ENCODE data around the gene HNF1B. TPM values are rescaled to one million over a fixed set of nuclear protein-coding genes. Genes with fewer than 3 reads are reported as not detected.

The HNF1B gene
- total RNA-seq, 3 donors from 2014 or later, result 0.33 TPM; not detected in 2

- Histone ChIP-seq H3K4me1 (no peaks in the 10 kb centered on the region), H3K27me3 (peaks cover 0 to 27% of the 10 kb centered on the region in 2 donors), H3K9me3 (no peaks in the 10 kb centered on the region), H3K27ac (no peak overlapping the region), H3K36me3 (no peaks in the 10 kb centered on the region), H3K4me3 (no peak overlapping the region)
- DNase-seq (ENCODE audit: low spot score in 2 of 2), result no peak
- intact Hi-C loops (cut with DNase I; ENCODE audit: low total_unique reads), result no loop called here
- TF ChIP-seq POLR2A (IDR thresholded peaks at IDR 0.05) (no peak), POLR2AphosphoS5 (IDR thresholded peaks at IDR 0.05) (no peak)
- TF ChIP-seq, protein P1, sequence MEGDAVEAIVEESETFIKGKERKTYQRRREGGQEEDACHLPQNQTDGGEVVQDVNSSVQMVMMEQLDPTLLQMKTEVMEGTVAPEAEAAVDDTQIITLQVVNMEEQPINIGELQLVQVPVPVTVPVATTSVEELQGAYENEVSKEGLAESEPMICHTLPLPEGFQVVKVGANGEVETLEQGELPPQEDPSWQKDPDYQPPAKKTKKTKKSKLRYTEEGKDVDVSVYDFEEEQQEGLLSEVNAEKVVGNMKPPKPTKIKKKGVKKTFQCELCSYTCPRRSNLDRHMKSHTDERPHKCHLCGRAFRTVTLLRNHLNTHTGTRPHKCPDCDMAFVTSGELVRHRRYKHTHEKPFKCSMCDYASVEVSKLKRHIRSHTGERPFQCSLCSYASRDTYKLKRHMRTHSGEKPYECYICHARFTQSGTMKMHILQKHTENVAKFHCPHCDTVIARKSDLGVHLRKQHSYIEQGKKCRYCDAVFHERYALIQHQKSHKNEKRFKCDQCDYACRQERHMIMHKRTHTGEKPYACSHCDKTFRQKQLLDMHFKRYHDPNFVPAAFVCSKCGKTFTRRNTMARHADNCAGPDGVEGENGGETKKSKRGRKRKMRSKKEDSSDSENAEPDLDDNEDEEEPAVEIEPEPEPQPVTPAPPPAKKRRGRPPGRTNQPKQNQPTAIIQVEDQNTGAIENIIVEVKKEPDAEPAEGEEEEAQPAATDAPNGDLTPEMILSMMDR (IDR thresholded peaks at IDR 0.05), result no peak
Observed at GRCh38 chr17:37761961-37762360, 17.1 kb upstream of the HNF1B start.

DNA sequence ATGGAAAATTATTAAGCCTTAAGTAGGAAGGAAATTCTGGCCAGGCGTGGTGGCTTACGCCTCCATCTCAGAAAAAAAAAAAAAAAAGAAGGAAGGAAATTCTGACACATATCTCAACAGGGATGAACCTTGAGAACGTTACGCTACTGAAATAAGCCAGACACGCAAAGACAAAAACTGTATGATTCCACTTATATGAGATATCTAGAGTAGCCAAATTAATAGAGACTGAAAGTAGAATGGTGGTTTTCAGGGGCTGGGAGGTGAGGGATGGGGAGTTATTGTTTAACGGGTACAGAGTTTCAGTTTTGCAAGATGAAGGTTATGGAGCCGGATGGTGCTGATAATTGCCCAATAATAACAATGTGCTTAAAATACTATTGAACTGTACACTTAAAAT, 16.2 kb upstream of the HNF1B start:
- DNase-seq (ENCODE audit: low spot score in 2 of 2), result no peak
- H3K27me3 ChIP-seq, result peaks cover 0 to 27% of the 10 kb centered on the region in 2 donors
- H3K36me3 ChIP-seq, result no peaks in the 10 kb centered on the region
- no peaks in the 10 kb centered on the region for H3K4me1 ChIP-seq
- no peak overlapping the region for H3K4me3 ChIP-seq
- H3K9me3 ChIP-seq, result no peaks in the 10 kb centered on the region
- TF ChIP-seq POLR2A (IDR thresholded peaks at IDR 0.05) (no peak), POLR2AphosphoS5 (IDR thresholded peaks at IDR 0.05) (no peak)
- TF ChIP-seq, protein P1 (IDR thresholded peaks at IDR 0.05), result no peak
- H3K27ac ChIP-seq, result no peak overlapping the region
- intact Hi-C loops (cut with DNase I; ENCODE audit: low total_unique reads), result no loop called here

GRCh38 chr17:37759014-37759637, 14.3 kb upstream of the HNF1B start:
- Histone ChIP-seq H3K4me3 (no peak overlapping the region), H3K9me3 (no peaks in the 10 kb centered on the region), H3K27me3 (peaks cover 0 to 33% of the 10 kb centered on the region in 2 donors), H3K36me3 (no peaks in the 10 kb centered on the region), H3K4me1 (no peaks in the 10 kb centered on the region), H3K27ac (no peak overlapping the region)
- DNase-seq (ENCODE audit: low spot score in 2 of 2), result no peak
- intact Hi-C loops (cut with DNase I; ENCODE audit: low total_unique reads), result no loop called here
- TF ChIP-seq, protein P1 (IDR thresholded peaks at IDR 0.05), result no peak
- no peak for TF ChIP-seq POLR2A (IDR thresholded peaks at IDR 0.05)
- TF ChIP-seq POLR2AphosphoS5 (IDR thresholded peaks at IDR 0.05), result no peak

DNA sequence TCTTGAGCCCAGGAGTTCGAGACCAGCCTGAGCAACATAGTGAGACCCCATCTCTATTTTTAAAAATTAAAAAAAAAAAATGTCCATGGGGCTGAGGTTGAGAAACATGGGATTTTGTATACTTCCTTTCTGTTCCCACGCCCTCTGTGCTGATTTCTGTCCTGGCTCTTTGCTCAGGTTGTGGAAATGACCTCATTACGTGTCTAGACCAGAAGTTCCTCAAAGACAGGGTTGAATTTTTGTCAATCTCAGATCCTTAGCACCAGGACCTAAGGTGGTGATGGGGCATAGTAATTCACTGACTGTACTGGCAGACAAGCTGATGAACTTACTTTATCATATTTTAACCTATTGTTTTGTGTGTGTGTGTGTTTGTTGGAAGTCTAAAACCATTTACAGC, 11.2 kb upstream of the HNF1B start:
- Histone ChIP-seq H3K4me3 (no peak overlapping the region), H3K27ac (no peak overlapping the region), H3K36me3 (no peaks in the 10 kb centered on the region), H3K4me1 (no peaks in the 10 kb centered on the region), H3K27me3 (peaks cover 0 to 16% of the 10 kb centered on the region in 2 donors), H3K9me3 (no peaks in the 10 kb centered on the region)
- TF ChIP-seq, protein P1 (IDR thresholded peaks at IDR 0.05), result no peak
- no peak for TF ChIP-seq POLR2A (IDR thresholded peaks at IDR 0.05)
- no peak for TF ChIP-seq POLR2AphosphoS5 (IDR thresholded peaks at IDR 0.05)
- no peak for DNase-seq (ENCODE audit: low spot score in 2 of 2)
- intact Hi-C loops (cut with DNase I; ENCODE audit: low total_unique reads), result no loop called here

GRCh38 chr17:37755455-37755854, 10.6 kb upstream of the HNF1B start:
- H3K9me3 ChIP-seq, result no peaks in the 10 kb centered on the region
- H3K27ac ChIP-seq, result no peak overlapping the region
- intact Hi-C loops (cut with DNase I; ENCODE audit: low total_unique reads), result no loop called here
- TF ChIP-seq, protein P1 (IDR thresholded peaks at IDR 0.05), result no peak
- TF ChIP-seq POLR2AphosphoS5 (IDR thresholded peaks at IDR 0.05) (no peak), POLR2A (IDR thresholded peaks at IDR 0.05) (no peak)
- no peaks in the 10 kb centered on the region for H3K36me3 ChIP-seq
- no peaks in the 10 kb centered on the region for H3K4me1 ChIP-seq
- peaks cover 0 to 16% of the 10 kb centered on the region in 2 donors for H3K27me3 ChIP-seq
- DNase-seq (ENCODE audit: low spot score in 2 of 2), result no peak
- H3K4me3 ChIP-seq, result no peak overlapping the region

All from breast epithelium (tissue), 4 donors.